ENCODE results near the gene GBF1. TPM values are rescaled to one million over a fixed set of nuclear protein-coding genes. Genes with fewer than 3 reads are reported as not detected.
A peak's percentile ranks its signal among the peaks of the same experiment; 100 is the strongest.

The GBF1 gene
- total RNA-seq (2013): 13.9 TPM
- polyA plus RNA-seq (10 to 100 TPM in 2 of 3 donors, 1 to 10 TPM in 1; 4.2 to 17.4 (median 11.9) TPM), polyA minus RNA-seq (21.8 and 22.0 TPM in 2 replicates), total RNA-seq (56.5 to 130 (median 85.7) reads per million in 11 experiments)

- Histone ChIP-seq H3K36me3 (replicated peaks in 1 of 2; ENCODE audit: control insufficient read depth in 1 of 2, insufficient read depth in 2 of 2, low read length in 2 of 2) (peaks cover 3 to 18% of the 10 kb centered on the region in 2 donors), H3K4me2 (replicated peaks; ENCODE audit: extremely low read depth, low read length, poor library complexity, severe bottlenecking) (peak within 1 kb of the TSS; percentile 89), H3K79me2 (ENCODE audit: insufficient read depth, low read length) (peaks cover 50% of the 10 kb centered on the region), H3K9ac (ENCODE audit: insufficient read depth, low read length, poor library complexity, severe bottlenecking) (peak within 1 kb of the TSS; percentile 79), H4K20me1 (ENCODE audit: insufficient read depth, low read length) (peaks cover 47% of the 10 kb centered on the region), H3K4me1 (ENCODE audit: control insufficient read depth in 1 of 2, insufficient read depth in 2 of 2, low read length in 2 of 2) (peaks cover 44 to 52% of the 10 kb centered on the region in 2 donors), H2AFZ (ENCODE audit: insufficient read depth, low read depth, low read length, poor library complexity, severe bottlenecking) (peak within 1 kb of the TSS; percentile 85), H3K9me3 (replicated peaks in 1 of 2; ENCODE audit: control insufficient read depth in 1 of 2, insufficient read depth in 1 of 2, low read length in 2 of 2) (peaks cover 0 to 8% of the 10 kb centered on the region in 2 donors), H3K27me3 (ENCODE audit: control insufficient read depth in 2 of 2, insufficient read depth in 2 of 2, low read length in 2 of 2) (peaks cover 8 to 22% of the 10 kb centered on the region in 2 donors), H3K27ac (ENCODE audit: low read depth in 1 of 2, low read length in 2 of 2) (peak within 1 kb of the TSS; percentile 79 to 88), H3K4me3 (replicated peaks in 1 of 3; ENCODE audit: low read depth in 2 of 3, low read length in 3 of 3) (peak within 1 kb of the TSS; percentile 77 to 90 (median 81))
- WGBS (ENCODE audit: insufficient coverage): under 1% methylated on average over 43 of the region's 47 CpGs
- peaks cover 22 to 27% (median 25%) of the 10 kb centered on the region in 3 donors for H3K27me3 Mint-ChIP-seq (ENCODE audit: low read depth in 3 of 3)
- H3K36me3 Mint-ChIP-seq: peaks cover 11% of the 10 kb centered on the region in 2 donors
- H3K27ac Mint-ChIP-seq: peak within 1 kb of the TSS; percentile 96 to 99 (median 98)
- intact Hi-C loops (cut with micrococcal nuclease): loop anchor here in 1 of 2 donors (2.0 kb wide), 1 partner anchor 19 kb away; the partner anchor contains the start of gene ELOVL3
- peaks cover 46% of the 10 kb centered on the region for H3K4me1 Mint-ChIP-seq
- peaks cover 0 to 15% (median 9%) of the 10 kb centered on the region in 7 donors for H3K9me3 Mint-ChIP-seq
- DNase-seq: peak; percentile 98 to 99 (median 98)
- peak within 1 kb of the TSS; percentile 97 to 99 for H3K4me3 Mint-ChIP-seq
- no peak for TF ChIP-seq CTCF (IDR thresholded peaks at IDR 0.05)
Observed at GRCh38 chr10:102245082-102245931, at the start of gene GBF1. Gene GBF1, plus strand, starts transcription at chr10:102245532. Its CDS starts 13,407 bp downstream, at chr10:102258939.

- Mint-ChIP-seq H3K4me3 (no peak overlapping the region), H3K36me3 (no peaks in the 10 kb centered on the region), H3K27me3 (ENCODE audit: low read depth in 3 of 3) (peaks cover 2 to 5% (median 4%) of the 10 kb centered on the region in 3 donors), H3K27ac (no peak overlapping the region), H3K4me1 (peaks cover 8% of the 10 kb centered on the region), H3K9me3 (peaks cover 4 to 11% (median 8%) of the 10 kb centered on the region in 7 donors)
- Histone ChIP-seq H3K4me1 (ENCODE audit: control insufficient read depth in 1 of 2, insufficient read depth in 2 of 2, low read length in 2 of 2) (no peaks in the 10 kb centered on the region), H4K20me1 (ENCODE audit: insufficient read depth, low read length) (no peaks in the 10 kb centered on the region), H3K36me3 (replicated peaks in 1 of 2; ENCODE audit: control insufficient read depth in 1 of 2, insufficient read depth in 2 of 2, low read length in 2 of 2) (no peaks in the 10 kb centered on the region), H3K79me2 (ENCODE audit: insufficient read depth, low read length) (no peaks in the 10 kb centered on the region), H3K27ac (ENCODE audit: low read depth in 1 of 2, low read length in 2 of 2) (no peak overlapping the region), H3K27me3 (ENCODE audit: control insufficient read depth in 2 of 2, insufficient read depth in 2 of 2, low read length in 2 of 2) (no peaks in the 10 kb centered on the region), H3K4me2 (replicated peaks; ENCODE audit: extremely low read depth, low read length, poor library complexity, severe bottlenecking) (no peak overlapping the region), H3K9ac (ENCODE audit: insufficient read depth, low read length, poor library complexity, severe bottlenecking) (no peak overlapping the region), H3K9me3 (replicated peaks in 1 of 2; ENCODE audit: control insufficient read depth in 1 of 2, insufficient read depth in 1 of 2, low read length in 2 of 2) (peaks cover 8 to 11% of the 10 kb centered on the region in 2 donors), H3K4me3 (replicated peaks in 1 of 3; ENCODE audit: low read depth in 2 of 3, low read length in 3 of 3) (no peak overlapping the region), H2AFZ (ENCODE audit: insufficient read depth, low read depth, low read length, poor library complexity, severe bottlenecking) (no peak overlapping the region)
- intact Hi-C loops (cut with micrococcal nuclease): no loop called here
- TF ChIP-seq CTCF (IDR thresholded peaks at IDR 0.05): no peak
- 100% methylated on average over 1 of the region's 2 CpGs for WGBS (ENCODE audit: insufficient coverage)
- DNase-seq: no peak
Observed at GRCh38 chr10:102196893-102197292, 48.4 kb upstream of the GBF1 start.

Measured in CD14-positive monocyte (primary cell).